ENCODE data around the gene LAMP2.

- TF ChIP-seq CTCF (conservative IDR thresholded peaks at IDR 0.05) (no peak), EZH2 (IDR thresholded peaks at IDR 0.05; ENCODE audit: low read depth) (no peak)
Measured at GRCh38 chrX:120476714-120477113, 7.6 kb upstream of the LAMP2 start.

Data from PC-9 (cell line).